Adrenal gland (tissue), 5 donors: ENCODE measurements around the gene HBS1L.

Source experiments
- CTCF ChIP-seq, 6 experiments: fragments of 450-650 bp in 4 of 6; fragments of 200-600 bp in 2 of 6; sonication (generic) in 1 of 6; IDR thresholded peaks; 1 replicate in 5 of 6; 2 replicates in 1 of 6; pipeline versions ENCODE4 v1.5.1 to v1.8.0; 2016 to 2021; ENCODE audit warnings: antibody characterized with exemption in 6 of 6, mild to moderate bottlenecking in 2 of 6, moderate library complexity in 1 of 6
- POLR2A ChIP-seq, 2 donors: fragments of 450-650 bp; IDR thresholded peaks; one replicate each; pipeline ENCODE4 v1.6.1; 2017; ENCODE audit warnings: antibody characterized with exemption in 2 of 2, mild to moderate bottlenecking in 2 of 2, moderate library complexity in 1 of 2
- donor health status: DM: no; HTN: no; CAD: no.

GRCh38 chr6:135090819-135091218 is 36.2 kb upstream of the HBS1L start:
- TF ChIP-seq CTCF (IDR thresholded peaks at IDR 0.05) (no peak), POLR2A (IDR thresholded peaks at IDR 0.05) (no peak)
